C4-2B (cell line): Measurements from ENCODE around the gene EPB41L2.

Experiments
- CTCF ChIP-seq: fragments of 450-650 bp; conservative IDR thresholded peaks from 2 replicates; pipeline ENCODE4 v1.5.1; 2017; ENCODE audit warnings: mild to moderate bottlenecking
- ZFX ChIP-seq: fragments of 450-650 bp; IDR thresholded peaks from 2 replicates; pipeline ENCODE4 v1.6.1; 2017

DNA sequence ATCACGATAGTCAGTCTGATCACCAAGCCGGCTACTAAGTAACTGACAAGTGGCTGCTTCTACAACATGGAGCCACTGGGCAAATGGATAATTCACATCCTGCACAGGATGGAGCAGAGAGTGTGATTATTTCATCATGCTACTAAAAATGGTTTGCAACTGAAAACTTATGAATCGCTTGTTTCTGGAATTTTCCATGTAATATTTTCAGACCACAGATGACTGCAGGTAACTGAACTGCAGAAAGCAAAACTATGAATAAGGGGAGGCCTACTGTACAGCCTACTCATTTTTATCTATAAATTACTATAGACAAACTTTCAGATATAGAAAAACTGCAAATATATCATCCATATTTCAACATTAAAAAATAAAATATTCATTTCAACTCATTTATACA is 91.5 kb downstream of the EPB41L2 start:
- no peak for TF ChIP-seq CTCF
- no peak for TF ChIP-seq ZFX
